ENCODE measurements around the gene DLGAP4.

DLGAP4 gene

DNA sequence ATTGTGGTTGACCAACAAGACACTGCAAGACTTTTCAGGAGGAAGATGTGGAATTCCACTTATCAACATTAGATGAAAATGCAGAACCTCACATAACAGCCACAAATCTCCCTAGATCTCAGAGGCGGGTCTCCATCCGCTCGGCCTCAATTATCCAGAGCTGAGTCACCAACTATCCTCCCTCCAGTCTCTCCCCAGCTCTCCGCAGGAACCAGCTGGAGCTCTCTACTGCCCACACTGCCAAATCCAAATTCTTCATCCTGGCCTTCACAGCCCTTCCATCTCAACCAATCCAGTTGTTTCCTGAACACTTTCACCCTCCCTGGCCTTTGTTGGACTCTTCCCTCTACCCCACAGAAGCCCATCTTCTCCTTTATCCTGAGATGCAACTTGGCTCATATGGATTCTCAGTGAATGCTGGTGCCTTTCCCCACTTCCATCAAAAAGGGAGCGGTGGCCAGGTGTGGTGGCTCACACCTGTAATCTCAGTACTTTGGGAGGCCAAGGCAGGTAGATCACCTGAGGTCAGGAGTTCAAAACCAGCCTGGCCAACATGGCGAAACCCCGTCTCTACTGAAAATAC lies 263.8 kb downstream of the DLGAP4 start:
- DNase-seq (ENCODE audit: low read depth): no peak

DNA sequence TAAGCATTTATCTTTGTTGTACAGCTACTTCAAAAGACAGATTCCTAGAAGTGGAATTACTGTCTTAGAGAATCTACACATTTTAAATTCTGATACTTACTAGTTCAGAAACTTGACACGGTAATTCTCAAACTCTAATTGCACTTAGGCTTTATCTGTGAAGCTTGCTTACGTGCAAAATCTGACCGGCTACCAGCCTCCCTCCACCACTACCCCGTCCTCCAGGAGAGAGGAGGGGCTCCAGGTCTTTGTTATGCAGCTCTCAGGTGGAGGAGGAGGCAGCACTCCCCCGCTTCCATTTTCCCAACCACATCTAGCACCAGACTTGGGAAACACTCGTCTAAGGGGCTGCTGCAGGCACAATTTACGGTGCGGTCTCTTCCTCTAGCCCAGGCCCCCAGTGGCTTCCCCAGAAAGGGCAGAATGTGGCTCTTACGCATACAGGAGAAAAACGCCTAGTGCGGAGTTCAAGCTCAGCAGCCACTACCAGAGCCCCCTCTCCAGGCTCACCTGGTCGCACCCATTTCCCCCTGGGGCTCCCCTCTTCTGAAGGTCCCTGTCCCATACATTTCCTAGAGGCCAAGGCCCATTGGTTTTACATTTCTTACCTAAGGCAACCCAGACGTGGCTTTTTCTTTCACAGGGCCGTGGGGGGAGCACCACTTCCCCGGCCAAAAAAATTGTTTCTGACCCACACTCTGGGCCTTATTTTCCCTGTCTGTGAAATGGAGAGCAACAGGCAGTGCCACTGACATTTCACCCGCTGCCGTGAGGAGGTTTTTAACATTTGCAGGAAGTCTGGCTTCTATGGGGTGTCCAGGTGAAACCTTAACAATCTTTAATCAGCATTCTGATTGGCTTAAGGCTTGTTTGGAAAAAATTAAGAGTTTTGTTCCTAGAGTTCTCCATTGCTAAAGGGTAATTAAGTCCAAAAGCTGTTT lies 265.7 kb downstream of the DLGAP4 start:
- DNase-seq (ENCODE audit: low read depth): no peak

GRCh38 chr20:36572701-36573102 lies 266.6 kb downstream of the DLGAP4 start:
- peak; percentile 68 for DNase-seq (ENCODE audit: low read depth)

- DNase-seq (ENCODE audit: low read depth): peak; percentile 91
Observed at GRCh38 chr20:36573103-36573797, 267.1 kb downstream of the DLGAP4 start, which contains the start of gene TGIF2. Gene TGIF2 (plus strand): TSS chr20:36573597. CDS start chr20:36578775, 5,178 bp downstream.

- DNase-seq (ENCODE audit: low read depth): no peak
Observed at GRCh38 chr20:36573798-36574365, 267.7 kb downstream of the DLGAP4 start.

DNA sequence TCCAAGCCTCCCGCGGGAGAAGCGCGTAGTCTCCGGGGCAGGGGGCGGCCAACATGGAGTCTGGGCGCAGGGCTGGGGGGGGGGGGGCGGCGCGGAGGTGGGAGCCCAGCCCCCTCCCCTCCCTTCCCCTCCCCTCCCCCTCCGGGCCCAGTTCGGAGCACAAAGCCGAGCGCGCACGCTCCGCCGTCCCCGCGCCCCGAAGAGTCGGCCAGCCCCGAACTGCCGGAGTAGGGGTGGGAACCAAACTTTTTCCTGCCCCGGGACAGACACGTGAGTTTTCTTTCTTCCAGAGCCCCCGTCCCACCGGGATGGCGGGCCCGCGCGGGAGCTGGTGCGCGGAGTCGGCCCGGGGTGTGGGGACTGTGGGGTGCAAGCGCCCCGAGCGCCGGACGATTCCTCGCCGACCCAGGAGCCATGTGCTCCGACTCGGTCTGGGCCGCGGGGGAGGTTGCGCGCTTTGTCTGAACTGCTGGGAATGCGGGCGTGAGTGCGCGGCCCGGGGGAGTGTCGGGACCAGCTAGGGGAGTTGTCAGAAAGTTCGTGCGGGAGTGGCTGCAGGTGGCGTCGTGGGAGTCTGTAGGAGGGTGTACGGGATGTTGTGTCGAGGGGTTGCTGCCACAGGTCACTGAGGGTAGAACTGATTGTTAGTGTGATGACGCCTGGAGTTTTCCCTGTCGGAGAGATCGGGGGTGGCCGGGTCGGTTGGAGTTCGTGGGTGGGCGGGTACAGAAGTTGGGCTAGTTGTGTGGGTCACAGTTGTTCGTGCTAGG lies 268.4 kb downstream of the DLGAP4 start:
- DNase-seq (ENCODE audit: low read depth): peak; percentile 42

DNA sequence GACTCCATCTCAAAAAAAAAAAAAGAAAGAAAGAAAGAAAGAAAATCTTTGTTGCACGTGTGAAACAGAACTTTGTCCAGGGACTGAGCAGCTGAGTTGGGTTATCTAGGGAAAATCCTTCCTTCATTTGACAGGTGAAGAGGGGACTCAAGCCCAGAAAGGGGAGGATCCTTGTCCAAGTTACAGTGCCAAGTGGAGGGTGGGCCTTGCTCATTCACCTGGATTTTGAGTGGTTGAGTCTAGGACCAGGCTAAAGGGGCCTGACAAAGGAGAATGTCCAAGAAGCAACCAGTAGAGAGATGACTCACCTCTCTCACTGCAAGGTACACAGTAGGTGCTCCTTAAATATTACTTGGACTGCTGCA lies 269.9 kb downstream of the DLGAP4 start:
- no peak for DNase-seq (ENCODE audit: low read depth)

Measured in activated T-cell treated with anti-CD3 and anti-CD28 coated beads for 48 hours (primary cell).